Ureter (tissue), 1 donor: Measurements from ENCODE around the gene PBX3. TPM values are rescaled to one million over a fixed set of nuclear protein-coding genes. Genes with fewer than 3 reads are reported as not detected.
"Not testable (repeated sequence)": the region's sequence is repeated elsewhere in the genome, so short reads cannot be mapped to it uniquely, and the experiment has no call there.

Experiments used
- DNase-seq: peaks from one replicate; pipeline ENCODE4 v3.0.0-alpha.2; 2020; ENCODE audit warnings: low spot score
- total RNA-seq: library from RNA; stranded (reverse); gene quantifications from one replicate; pipeline ENCODE4 v1.2.4, GENCODE V29; 2023
- donor health status: DM: yes; HTN: yes; CAD: no.

The PBX3 gene
- total RNA-seq, 1 donor from 2014 or later: 48.3 TPM

GRCh38 chr9:125776789-125777188 lies 29.6 kb downstream of the PBX3 start:
- DNase-seq: not testable (repeated sequence)

- not testable (repeated sequence) for DNase-seq
Observed at GRCh38 chr9:125778538-125779219, 31.5 kb downstream of the PBX3 start.

DNA sequence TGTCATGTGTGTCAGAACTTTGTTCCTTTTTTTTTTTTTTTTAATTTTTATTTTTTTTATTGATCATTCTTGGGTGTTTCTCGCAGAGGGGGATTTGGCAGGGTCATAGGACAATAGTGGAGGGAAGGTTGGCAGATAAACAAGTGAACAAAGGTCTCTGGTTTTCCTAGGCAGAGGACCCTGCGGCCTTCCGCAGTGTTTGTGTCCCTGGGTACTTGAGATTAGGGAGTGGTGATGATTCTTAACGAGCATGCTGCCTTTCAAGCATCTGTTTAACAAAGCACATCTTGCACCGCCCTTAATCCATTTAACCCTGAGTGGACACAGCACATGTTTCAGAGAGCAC lies 32.0 kb downstream of the PBX3 start:
- not testable (repeated sequence) for DNase-seq

DNA sequence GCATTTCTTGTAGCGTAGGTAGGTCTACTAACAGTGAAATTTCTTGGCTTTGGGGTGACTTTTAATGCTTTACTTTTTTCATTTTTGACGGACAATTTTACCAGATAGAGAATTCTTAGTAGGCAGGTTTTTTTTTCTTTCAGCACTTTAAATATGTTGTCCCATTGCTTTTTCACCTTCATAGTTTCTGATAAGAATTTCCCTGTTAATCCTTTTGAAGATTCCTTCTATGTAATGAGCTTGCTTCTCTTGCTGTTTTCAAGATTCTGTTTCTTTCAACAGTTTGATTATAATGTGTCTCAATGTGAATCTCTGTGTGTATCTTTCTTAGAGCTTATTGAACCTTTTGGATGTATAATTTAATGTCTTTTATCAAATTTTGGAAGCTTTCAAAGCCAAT lies 35.5 kb downstream of the PBX3 start:
- no peak for DNase-seq

- DNase-seq: no peak
Observed at GRCh38 chr9:125784286-125785049, 37.3 kb downstream of the PBX3 start.

DNA sequence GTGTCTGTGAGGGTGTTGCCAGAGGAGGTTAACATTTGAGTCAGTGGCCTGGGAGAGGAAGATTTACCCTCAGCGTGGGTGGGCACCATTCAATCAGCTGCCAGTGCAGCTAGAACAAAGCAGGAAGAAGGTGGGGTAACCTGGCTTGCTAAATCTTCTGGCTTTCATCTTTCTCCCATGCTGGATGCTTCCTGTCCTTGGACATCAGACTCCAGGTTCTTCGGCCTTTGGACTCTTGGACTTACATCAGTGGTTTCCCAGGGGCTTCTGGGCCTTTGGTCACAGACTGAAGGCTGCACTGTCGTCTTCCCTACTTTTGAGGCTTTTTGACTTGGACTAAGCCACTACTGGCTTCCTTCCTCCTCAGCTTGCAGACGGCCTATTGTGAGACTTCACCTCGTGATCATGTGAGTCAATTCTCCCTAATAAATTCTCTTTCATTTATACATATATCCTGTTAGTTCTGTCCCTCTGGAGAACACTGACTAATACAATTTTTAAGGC lies 38.1 kb downstream of the PBX3 start:
- DNase-seq: no peak

GRCh38 chr9:125787715-125788114 lies 40.5 kb downstream of the PBX3 start:
- no peak for DNase-seq

DNA sequence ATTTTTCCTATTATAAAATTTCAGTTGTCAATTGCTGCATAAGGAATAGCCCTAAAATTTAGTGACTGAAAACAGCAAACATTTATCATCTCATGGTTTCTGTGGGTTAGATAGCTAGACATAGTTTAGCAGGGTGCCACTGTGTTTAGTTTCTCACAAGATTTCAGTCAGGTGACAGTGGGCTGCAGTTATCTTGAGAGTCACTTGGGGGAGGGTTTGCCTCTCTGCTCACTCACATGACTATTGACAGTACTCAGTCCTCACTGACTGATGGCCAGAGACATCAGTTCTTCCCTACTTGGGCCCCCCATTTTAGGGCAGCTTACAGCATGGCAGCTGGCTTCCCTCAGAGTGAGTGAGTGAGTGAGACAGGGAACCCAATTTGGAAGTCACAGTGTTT lies 42.0 kb downstream of the PBX3 start:
- DNase-seq: no peak

DNA sequence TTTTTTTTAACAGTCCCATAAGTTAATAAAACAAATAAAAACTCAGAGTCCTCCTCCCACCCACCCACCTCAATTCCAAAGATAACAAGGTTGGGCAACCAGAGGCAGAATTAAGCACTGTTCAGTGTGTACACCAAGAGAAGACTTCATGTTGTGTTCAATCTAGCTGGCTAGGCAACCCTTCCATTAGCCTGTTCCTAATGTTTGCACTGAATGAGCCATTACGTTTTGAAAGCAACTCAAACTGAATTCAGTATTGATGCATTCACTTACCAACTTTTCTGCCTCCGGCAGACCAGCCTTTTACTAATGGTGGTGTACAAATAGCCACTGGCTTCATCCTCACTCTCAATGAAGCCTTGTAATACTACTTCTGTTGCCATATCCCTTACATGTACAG lies 47.5 kb downstream of the PBX3 start:
- no peak for DNase-seq

DNA sequence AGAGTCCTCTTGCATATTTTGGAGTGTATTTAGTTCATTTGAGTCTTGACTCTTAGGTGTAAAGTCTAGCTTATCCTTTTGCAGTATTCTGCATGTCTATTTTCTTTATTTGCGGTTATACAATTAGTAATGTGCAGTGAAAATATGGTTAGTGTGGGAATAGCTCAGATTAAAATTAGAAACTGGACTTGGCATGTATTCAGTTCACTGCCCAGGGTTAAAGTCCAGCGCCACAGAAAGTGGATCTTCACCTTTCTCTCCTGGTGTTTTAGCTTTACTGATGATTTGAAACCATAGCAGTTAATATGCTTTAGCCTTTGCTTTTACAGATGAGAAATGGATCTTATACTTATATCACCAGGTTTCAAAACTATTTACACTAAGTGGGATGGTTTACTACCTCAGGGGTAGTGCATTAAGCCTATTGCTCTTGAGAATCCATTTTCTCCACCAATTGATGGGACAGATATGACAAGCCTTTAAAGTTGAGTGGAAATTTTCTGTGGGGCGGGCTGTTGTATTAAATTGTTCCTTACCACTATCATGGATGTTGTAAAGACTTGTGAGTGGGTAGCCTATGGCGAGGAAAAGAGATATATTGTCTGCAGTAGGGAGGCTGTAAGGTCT lies 48.9 kb downstream of the PBX3 start:
- no peak for DNase-seq

GRCh38 chr9:125797930-125798329 lies 50.8 kb downstream of the PBX3 start:
- DNase-seq: no peak

- DNase-seq: no peak
Observed at GRCh38 chr9:125803526-125803925, 56.4 kb downstream of the PBX3 start.

- no peak for DNase-seq
Observed at GRCh38 chr9:125805057-125805456, 57.9 kb downstream of the PBX3 start.

GRCh38 chr9:125805586-125805985 lies 58.4 kb downstream of the PBX3 start:
- DNase-seq: no peak

DNA sequence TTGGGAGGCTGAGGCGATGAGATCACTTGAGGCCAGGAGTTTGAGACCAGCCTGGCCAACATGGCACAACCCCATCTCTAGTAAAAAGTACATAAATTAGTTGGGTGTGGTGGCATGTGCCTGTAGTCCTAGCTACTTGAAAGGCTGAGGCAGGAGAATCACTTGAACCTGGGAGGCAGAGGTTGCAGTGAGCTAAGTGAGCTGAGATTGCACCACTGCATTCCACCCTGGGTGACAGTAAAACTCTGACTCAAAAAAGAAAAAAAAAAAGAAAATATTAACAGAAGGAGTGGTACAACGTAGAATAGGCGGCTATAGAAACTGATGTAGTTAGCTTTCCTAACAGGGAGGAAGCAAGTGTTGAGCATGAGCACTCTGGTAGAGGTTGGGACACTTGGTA lies 59.9 kb downstream of the PBX3 start:
- no peak for DNase-seq

GRCh38 chr9:125810161-125810560 lies 63.0 kb downstream of the PBX3 start:
- DNase-seq: no peak

- DNase-seq: no peak
Observed at GRCh38 chr9:125811002-125811401, 63.8 kb downstream of the PBX3 start.

DNA sequence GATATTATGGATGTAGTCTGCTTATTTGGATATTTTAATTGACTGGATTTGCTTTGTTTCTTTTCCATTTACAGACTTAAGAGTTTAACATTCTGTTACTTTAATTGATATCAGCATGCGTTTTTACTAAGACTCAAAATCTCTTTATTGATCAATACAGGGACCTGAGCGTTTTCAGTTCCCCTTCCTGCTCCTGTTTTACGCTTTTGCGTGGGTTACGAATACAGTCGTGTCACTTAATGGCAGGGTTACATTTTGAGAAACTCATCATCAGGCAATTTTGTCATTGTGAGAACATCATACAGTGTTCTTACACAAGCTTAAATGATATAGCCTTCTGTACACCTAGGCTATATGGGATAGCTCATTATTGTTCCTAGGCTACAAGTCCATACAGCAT lies 65.2 kb downstream of the PBX3 start:
- no peak for DNase-seq

DNA sequence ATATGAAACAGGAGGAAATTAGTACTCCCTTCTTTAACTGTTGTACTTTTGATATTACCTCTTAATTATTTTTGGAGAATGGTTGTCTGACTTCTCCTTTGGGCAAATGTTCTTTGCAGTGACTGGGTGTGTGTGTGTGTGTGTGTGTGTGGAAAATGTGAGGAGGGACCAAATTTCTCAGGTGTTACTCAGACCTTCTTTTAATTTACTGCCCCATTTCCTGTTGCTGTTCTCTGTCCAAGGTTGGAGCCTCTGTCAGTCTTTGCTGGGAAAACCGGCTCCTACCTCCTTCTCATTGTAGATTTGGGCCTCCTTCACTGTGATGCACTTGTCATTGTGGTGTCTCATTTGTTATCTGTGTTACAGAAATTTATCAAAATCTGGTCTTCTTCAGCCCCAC lies 68.4 kb downstream of the PBX3 start:
- no peak for DNase-seq

DNA sequence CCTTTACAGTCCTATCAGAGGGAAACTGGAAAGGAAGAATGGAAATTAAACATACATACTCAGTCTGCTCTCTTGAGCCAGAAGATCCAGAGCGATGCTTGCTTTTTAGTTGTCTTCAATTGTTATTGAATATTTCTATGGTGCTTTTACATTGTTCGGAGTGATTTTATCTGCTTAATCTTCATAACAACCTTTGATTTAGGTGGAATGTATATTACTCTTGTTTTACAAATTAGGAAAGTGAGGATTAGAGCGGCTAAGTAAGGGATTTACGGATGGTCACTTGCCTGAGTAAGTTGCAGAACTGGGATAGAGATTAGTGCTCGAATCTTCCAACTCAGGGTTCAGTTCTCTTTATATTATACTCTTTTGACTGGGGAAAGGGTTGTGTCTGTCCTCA lies 69.1 kb downstream of the PBX3 start:
- DNase-seq: no peak

- no peak for DNase-seq
Observed at GRCh38 chr9:125820100-125820804, 73.1 kb downstream of the PBX3 start.

- DNase-seq: no peak
Observed at GRCh38 chr9:125821078-125821477, 73.9 kb downstream of the PBX3 start.
